ENCODE data around the gene CRABP2.

CRABP2 gene

GRCh38 chr1:156689953-156690674, 15.3 kb downstream of the CRABP2 start:
- DNase-seq, result no peak

- DNase-seq, result peak; percentile 25 to 65
Measured at GRCh38 chr1:156689035-156689952, 16.1 kb downstream of the CRABP2 start.

- DNase-seq, result no peak
Measured at GRCh38 chr1:156684227-156684782, 21.1 kb downstream of the CRABP2 start.

- DNase-seq, result no peak
Measured at GRCh38 chr1:156682166-156682890, 23.1 kb downstream of the CRABP2 start.

- DNase-seq, result no peak
Measured at GRCh38 chr1:156681196-156681960, 24.0 kb downstream of the CRABP2 start.

GRCh38 chr1:156680056-156680455, 25.3 kb downstream of the CRABP2 start:
- no peak for DNase-seq

- peak in 1 of 2 donors; percentile 56 for DNase-seq
Measured at GRCh38 chr1:156677616-156678596, 27.5 kb downstream of the CRABP2 start.

- no peak for DNase-seq
Measured at GRCh38 chr1:156676820-156677615, 28.4 kb downstream of the CRABP2 start, which contains the start of gene NES. TSS of gene NES (minus strand) at chr1:156677407. CDS start at chr1:156677264, 143 bp downstream.

GRCh38 chr1:156676114-156676819, 29.1 kb downstream of the CRABP2 start:
- no peak for DNase-seq

- no peak for DNase-seq
Measured at GRCh38 chr1:156675210-156676113, 29.9 kb downstream of the CRABP2 start.

- DNase-seq, result no peak
Measured at GRCh38 chr1:156673387-156674121, 31.8 kb downstream of the CRABP2 start.

GRCh38 chr1:156671804-156672203, 33.6 kb downstream of the CRABP2 start:
- DNase-seq, result no peak

GRCh38 chr1:156670791-156671190, 34.6 kb downstream of the CRABP2 start:
- DNase-seq, result no peak

- no peak for DNase-seq
Measured at GRCh38 chr1:156670359-156670758, 35.0 kb downstream of the CRABP2 start.

GRCh38 chr1:156669794-156670193, 35.6 kb downstream of the CRABP2 start:
- no peak for DNase-seq

GRCh38 chr1:156668801-156669637, 36.4 kb downstream of the CRABP2 start:
- no peak for DNase-seq

Data from bone marrow (tissue), 2 donors.